HT1080 (cell line): ENCODE measurements around the gene CD48. TPM values are rescaled to one million over a fixed set of nuclear protein-coding genes. Genes with fewer than 3 reads are reported as not detected.
"Not testable (repeated sequence)": the region's sequence is repeated elsewhere in the genome, so short reads cannot be mapped to it uniquely, and the experiment has no call there.

Source experiments
- DNase-seq: peaks from one replicate; pipeline ENCODE4 v3.0.0-alpha.2; 2015; ENCODE audit warnings: low read depth
- total RNA-seq: library from RNA; depleted of rRNA; stranded (reverse); fragments of >200 nt; shearing (Covaris generic); gene quantifications from 2 replicates; pipeline ENCODE4 v1.2.3, GENCODE V29; 2014

The CD48 gene
- total RNA-seq, 1 experiment from 2014 or later: not detected

- no peak for DNase-seq
Observed at GRCh38 chr1:160656737-160657136, 54.9 kb downstream of the CD48 start.

GRCh38 chr1:160653620-160654016 is 58.0 kb downstream of the CD48 start:
- DNase-seq: no peak

- no peak for DNase-seq
Observed at GRCh38 chr1:160652924-160653619, 58.5 kb downstream of the CD48 start.

- DNase-seq: not testable (repeated sequence)
Observed at GRCh38 chr1:160652065-160652641, 59.5 kb downstream of the CD48 start.

GRCh38 chr1:160651433-160652064 is 60.1 kb downstream of the CD48 start:
- DNase-seq: no peak

GRCh38 chr1:160647329-160647720 is 64.3 kb downstream of the CD48 start:
- no peak for DNase-seq

- DNase-seq: peak; percentile 29
Observed at GRCh38 chr1:160646711-160647328, 64.8 kb downstream of the CD48 start, which contains the start of gene SLAMF1. Gene SLAMF1, minus strand, starts transcription at chr1:160647044. Its CDS starts 99 bp downstream, at chr1:160646945.

- no peak for DNase-seq
Observed at GRCh38 chr1:160646180-160646579, 65.4 kb downstream of the CD48 start.

GRCh38 chr1:160645386-160646130 is 66.1 kb downstream of the CD48 start:
- no peak for DNase-seq

- DNase-seq: no peak
Observed at GRCh38 chr1:160644399-160644798, 67.2 kb downstream of the CD48 start.

- DNase-seq: no peak
Observed at GRCh38 chr1:160643138-160643537, 68.5 kb downstream of the CD48 start.

- no peak for DNase-seq
Observed at GRCh38 chr1:160642281-160642644, 69.4 kb downstream of the CD48 start.

GRCh38 chr1:160641323-160642280 is 70.0 kb downstream of the CD48 start:
- DNase-seq: no peak

GRCh38 chr1:160640359-160641123 is 71.1 kb downstream of the CD48 start:
- DNase-seq: no peak

GRCh38 chr1:160639652-160640051 is 72.0 kb downstream of the CD48 start:
- peak; percentile 20 for DNase-seq

GRCh38 chr1:160638926-160639325 is 72.7 kb downstream of the CD48 start:
- DNase-seq: no peak

GRCh38 chr1:160638540-160638857 is 73.1 kb downstream of the CD48 start:
- DNase-seq: no peak

GRCh38 chr1:160637821-160638539 is 73.6 kb downstream of the CD48 start:
- peak; percentile 46 for DNase-seq

- no peak for DNase-seq
Observed at GRCh38 chr1:160637065-160637464, 74.6 kb downstream of the CD48 start.
